MCF 10A (cell line): ENCODE measurements around the gene TNS3. TPM values are rescaled to one million over a fixed set of nuclear protein-coding genes. Genes with fewer than 3 reads are reported as not detected.

ENCODE experiments used
- BruUV-seq: library from RNA; stranded (reverse); fragments of 400-500 nt; replicated peaks from 2 replicates; lab custom pipeline; 2021; lab: Mats Ljungman, UMichigan
- CTCF ChIA-PET: fragments of 300-600 bp; sonication (Branson Sonifier 250); formaldehyde crosslinking; extraction: SDS; loops from one replicate; lab custom pipeline; 2021; ENCODE audit warnings: antibody characterized with exemption, inconsistent platforms; lab: Yijun Ruan, JAX
- POLR2A ChIA-PET: fragments of 300-600, 350-650 bp; sonication (Branson Sonifier 250); formaldehyde crosslinking; extraction: SDS; loops from one replicate; lab custom pipeline; 2020; ENCODE audit warnings: antibody characterized with exemption, inconsistent platforms; lab: Yijun Ruan, JAX
- DNase-seq: peaks from one replicate; pipeline ENCODE4 v3.0.0-alpha.2; 2018; ENCODE audit not compliant: unreplicated experiment
- H3K27ac Mint-ChIP-seq: one replicate; pipeline ENCODE4 v1.8.0; 2022; ENCODE audit warnings: mild to moderate bottlenecking, low read depth, mixed read lengths; ENCODE audit not compliant: unreplicated experiment
- H3K27me3 Mint-ChIP-seq: one replicate; pipeline ENCODE4 v1.8.0; 2022; ENCODE audit warnings: mixed read lengths; ENCODE audit not compliant: insufficient read depth, unreplicated experiment
- H3K36me3 Mint-ChIP-seq: one replicate; pipeline ENCODE4 v1.8.0; 2022; ENCODE audit warnings: mild to moderate bottlenecking, moderate library complexity, mixed read lengths; ENCODE audit not compliant: insufficient read depth, unreplicated experiment
- H3K4me1 Mint-ChIP-seq: one replicate; pipeline ENCODE4 v1.8.0; 2022; ENCODE audit warnings: mixed read lengths; ENCODE audit not compliant: insufficient read depth, unreplicated experiment
- H3K4me3 Mint-ChIP-seq: one replicate; pipeline ENCODE4 v1.8.0; 2022; ENCODE audit warnings: mild to moderate bottlenecking, moderate library complexity, mixed read lengths; ENCODE audit not compliant: unreplicated experiment
- H3K9me3 Mint-ChIP-seq: one replicate; pipeline ENCODE4 v1.8.0; 2022; ENCODE audit warnings: mixed read lengths; ENCODE audit not compliant: unreplicated experiment
- intact Hi-C: fragments of 100-400 bp; cut with micrococcal nuclease; formaldehyde crosslinking; loops from 2 replicates; pipeline ENCODE4 v1.14.1; 2022
- total RNA-seq: library from RNA; stranded (reverse); gene quantifications from 2 replicates; pipeline ENCODE4 v1.2.3, GENCODE V29; 2022
- TF ChIP-seq, protein P1 (sequence below): fragments of 200-600 bp; IDR thresholded peaks from one replicate; pipeline ENCODE4 v1.8.0; 2022; ENCODE audit warnings: antibody characterized with exemption, mild to moderate bottlenecking; ENCODE audit not compliant: unreplicated experiment

The TNS3 gene
- total RNA-seq, 1 experiment from 2014 or later = 30.1 TPM

DNA sequence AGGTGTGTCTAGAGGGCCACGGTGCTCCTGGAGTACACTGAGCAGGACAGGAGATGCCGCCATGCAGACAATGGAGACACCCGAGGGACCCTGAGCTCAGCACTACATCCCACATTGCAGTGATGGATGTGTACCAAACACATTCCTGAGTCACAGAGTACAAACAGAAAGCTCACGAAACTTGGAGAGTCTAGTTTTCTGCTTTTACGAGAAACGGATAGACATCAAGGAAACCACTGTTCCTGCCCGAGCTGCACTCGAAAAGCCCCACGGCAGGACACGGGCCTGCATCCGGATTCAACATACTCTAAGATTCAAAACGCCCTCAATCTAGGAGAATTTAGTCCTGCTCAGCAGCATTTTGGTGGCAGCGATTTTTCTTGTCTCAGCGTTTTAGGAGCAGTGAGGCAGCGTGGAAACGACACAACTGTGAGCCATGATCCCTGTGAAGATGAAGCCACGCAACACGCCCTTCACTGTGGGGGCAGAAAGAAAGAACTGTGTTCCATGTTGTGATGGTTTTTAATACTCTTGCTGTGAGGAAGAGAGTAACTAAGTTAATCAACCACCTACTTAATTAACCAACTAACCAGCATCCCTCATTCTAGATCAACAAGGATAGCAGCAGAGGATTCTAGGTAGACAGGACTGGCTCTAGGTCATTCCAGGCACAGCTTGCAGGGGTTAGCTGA, 3.2 kb downstream of the TNS3 start:
- Mint-ChIP-seq H3K27me3 (no peaks in the 10 kb centered on the region), H3K36me3 (peaks cover 24% of the 10 kb centered on the region), H3K4me1 (peaks cover 53% of the 10 kb centered on the region), H3K9me3 (no peaks in the 10 kb centered on the region), H3K4me3 (no peak overlapping the region), H3K27ac (no peak overlapping the region)
- POLR2A ChIA-PET = interaction anchor here (0.7 to 1.3 kb wide), 3 partner anchors 22 to 27 kb away, joined by 3 to 5 read pairs (median 3); no protein-coding TSS in a partner anchor
- CTCF ChIA-PET = interaction anchor here (0.6 to 1.7 kb wide), 3 partner anchors 133 to 312 kb away, joined by 3 to 6 read pairs (median 3); no protein-coding TSS in a partner anchor
- TF ChIP-seq, protein P1, sequence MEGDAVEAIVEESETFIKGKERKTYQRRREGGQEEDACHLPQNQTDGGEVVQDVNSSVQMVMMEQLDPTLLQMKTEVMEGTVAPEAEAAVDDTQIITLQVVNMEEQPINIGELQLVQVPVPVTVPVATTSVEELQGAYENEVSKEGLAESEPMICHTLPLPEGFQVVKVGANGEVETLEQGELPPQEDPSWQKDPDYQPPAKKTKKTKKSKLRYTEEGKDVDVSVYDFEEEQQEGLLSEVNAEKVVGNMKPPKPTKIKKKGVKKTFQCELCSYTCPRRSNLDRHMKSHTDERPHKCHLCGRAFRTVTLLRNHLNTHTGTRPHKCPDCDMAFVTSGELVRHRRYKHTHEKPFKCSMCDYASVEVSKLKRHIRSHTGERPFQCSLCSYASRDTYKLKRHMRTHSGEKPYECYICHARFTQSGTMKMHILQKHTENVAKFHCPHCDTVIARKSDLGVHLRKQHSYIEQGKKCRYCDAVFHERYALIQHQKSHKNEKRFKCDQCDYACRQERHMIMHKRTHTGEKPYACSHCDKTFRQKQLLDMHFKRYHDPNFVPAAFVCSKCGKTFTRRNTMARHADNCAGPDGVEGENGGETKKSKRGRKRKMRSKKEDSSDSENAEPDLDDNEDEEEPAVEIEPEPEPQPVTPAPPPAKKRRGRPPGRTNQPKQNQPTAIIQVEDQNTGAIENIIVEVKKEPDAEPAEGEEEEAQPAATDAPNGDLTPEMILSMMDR = no peak
- intact Hi-C loops = no loop called here
- no peak for DNase-seq
- TSS peak; percentile 15 for BruUV-seq

DNA sequence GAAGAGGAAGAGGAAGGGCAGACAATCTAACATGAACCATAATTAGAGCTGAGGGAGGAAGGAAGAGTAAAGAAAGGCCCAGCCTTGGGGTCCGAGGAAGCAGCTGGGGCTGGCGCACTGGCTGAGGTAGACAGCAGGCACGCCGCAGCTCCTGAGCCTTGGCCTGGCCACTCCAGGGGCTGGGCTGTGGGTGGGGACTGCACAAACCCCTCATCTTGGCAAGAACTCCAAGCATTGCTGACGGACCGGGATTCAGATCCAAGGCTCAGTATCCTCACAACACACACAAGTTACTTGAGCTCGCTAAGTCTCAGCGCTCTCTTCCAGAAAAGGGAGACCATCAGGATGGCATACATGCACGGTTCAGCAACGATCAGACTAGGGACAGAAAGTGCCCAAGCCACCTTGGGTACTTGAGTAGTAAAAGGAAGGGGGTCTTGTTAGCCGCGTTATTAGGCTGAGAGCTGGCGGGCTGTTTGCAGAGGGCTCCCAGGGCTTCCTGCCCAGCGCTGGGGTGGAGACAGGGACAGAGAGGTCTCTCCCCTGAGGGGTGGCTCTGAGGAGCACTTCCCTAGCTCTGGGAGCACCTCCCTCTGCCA, 4.5 kb downstream of the TNS3 start:
- no peak overlapping the region for H3K4me3 Mint-ChIP-seq
- ChIA-PET CTCF (interaction anchor here (0.7 to 1.7 kb wide), 3 partner anchors 15 to 242 kb away, joined by 3 to 6 read pairs (median 3); no protein-coding TSS in a partner anchor), POLR2A (interaction anchor here (0.9 kb wide), 1 partner anchor 20 kb away, joined by 3 read pairs; no protein-coding TSS in a partner anchor)
- DNase-seq = no peak
- peaks cover 34% of the 10 kb centered on the region for H3K36me3 Mint-ChIP-seq
- H3K27ac Mint-ChIP-seq = no peak overlapping the region
- H3K4me1 Mint-ChIP-seq = peaks cover 54% of the 10 kb centered on the region
- intact Hi-C loops = no loop called here
- no TSS peak for BruUV-seq
- no peaks in the 10 kb centered on the region for H3K9me3 Mint-ChIP-seq
- no peaks in the 10 kb centered on the region for H3K27me3 Mint-ChIP-seq
- TF ChIP-seq, protein P1 = no peak

DNA sequence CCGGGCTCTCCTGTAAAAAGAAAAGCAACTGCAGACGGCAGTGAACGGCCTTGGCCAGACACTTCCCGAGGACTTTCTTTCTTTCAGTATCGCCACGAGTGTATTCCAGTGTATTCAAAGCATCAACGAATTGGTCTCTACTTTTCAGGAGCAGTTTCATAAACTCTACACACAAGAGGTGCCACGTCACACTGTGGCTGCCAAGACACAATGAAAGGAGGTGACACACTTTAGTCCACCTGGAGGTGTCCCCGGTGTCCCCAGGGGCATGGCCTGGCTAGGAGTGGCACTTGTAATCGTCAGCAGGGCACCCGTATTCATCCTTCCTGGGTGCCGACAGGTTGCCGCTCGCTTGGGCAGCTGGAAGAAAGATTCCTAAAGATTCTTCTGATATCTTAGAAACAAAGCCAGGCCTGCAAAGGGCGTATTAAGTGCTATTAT, 5.0 kb downstream of the TNS3 start:
- H3K9me3 Mint-ChIP-seq = no peaks in the 10 kb centered on the region
- no peak overlapping the region for H3K4me3 Mint-ChIP-seq
- ChIA-PET POLR2A (interaction anchor here (1.1 kb wide), 1 partner anchor 15 kb away, joined by 3 read pairs; no protein-coding TSS in a partner anchor), CTCF (no interaction called here)
- H3K27ac Mint-ChIP-seq = no peak overlapping the region
- intact Hi-C loops = no loop called here
- TF ChIP-seq, protein P1 = no peak
- no peak for DNase-seq
- BruUV-seq = no TSS peak
- no peaks in the 10 kb centered on the region for H3K27me3 Mint-ChIP-seq
- H3K4me1 Mint-ChIP-seq = peaks cover 60% of the 10 kb centered on the region
- H3K36me3 Mint-ChIP-seq = peaks cover 36% of the 10 kb centered on the region
